OCI-LY7 (cell line): ENCODE results near the gene EFHD1. TPM values are rescaled to one million over a fixed set of nuclear protein-coding genes. Genes with fewer than 3 reads are reported as not detected.

Source experiments
- BruUV-seq: library from RNA; stranded (reverse); fragments of 400-500 nt; replicated peaks from 2 replicates; lab custom pipeline; 2021; lab: Mats Ljungman, UMichigan
- CTCF ChIA-PET: fragments of 300-600 bp; sonication (Branson Sonifier 250); formaldehyde crosslinking; loops from one replicate; lab custom pipeline; 2022; ENCODE audit warnings: antibody characterized with exemption; ENCODE audit not compliant: unreplicated experiment; lab: Charles Lee
- POLR2A ChIA-PET: fragments of 300-600 bp; sonication (Branson Sonifier 250); formaldehyde crosslinking; loops from one replicate; lab custom pipeline; 2022; ENCODE audit warnings: antibody characterized with exemption; lab: Charles Lee
- DNase-seq: peaks from one replicate; pipeline ENCODE4 v3.0.0-alpha.2; 2015; ENCODE audit warnings: low spot score
- H2AFZ ChIP-seq: fragments of 200-600 bp; sonication (generic), shearing (Covaris generic); 2 replicates; pipeline ENCODE4 v1.6.1; 2014; ENCODE audit warnings: mild to moderate bottlenecking, antibody characterized with exemption, low read length, moderate library complexity
- H3K27ac ChIP-seq: fragments of 200-600 bp; sonication (generic); 2 replicates; pipeline ENCODE4 v1.5.1; 2014; ENCODE audit warnings: mixed run types, low read depth, mild to moderate bottlenecking, moderate library complexity, low read length, inconsistent platforms; ENCODE audit not compliant: poor library complexity, severe bottlenecking
- H3K36me3 ChIP-seq: fragments of 200-600 bp; sonication (generic); 2 replicates; pipeline ENCODE4 v1.6.1; 2014; ENCODE audit warnings: mild to moderate bottlenecking, antibody characterized with exemption, low read length, moderate library complexity, mixed read lengths; ENCODE audit not compliant: insufficient read depth
- H3K4me1 ChIP-seq: fragments of 200-600 bp; sonication (generic); 2 replicates; pipeline ENCODE4 v1.5.1; 2014; ENCODE audit warnings: mild to moderate bottlenecking, low read length; ENCODE audit not compliant: insufficient read depth, poor library complexity, severe bottlenecking
- H3K4me2 ChIP-seq: fragments of 200-600 bp; sonication (generic); 2 replicates; pipeline ENCODE4 v1.6.1; 2014; ENCODE audit warnings: mild to moderate bottlenecking, low read length
- H3K4me3 ChIP-seq: fragments of 200-600 bp; sonication (generic); 2 replicates; pipeline ENCODE4 v1.5.1; 2014; ENCODE audit warnings: mild to moderate bottlenecking, low read depth, low read length; ENCODE audit not compliant: poor library complexity, severe bottlenecking
- H3K79me2 ChIP-seq: fragments of 200-600 bp; sonication (generic); 2 replicates; pipeline ENCODE4 v1.6.1; 2016; ENCODE audit warnings: low read depth, mild to moderate bottlenecking, low read length, moderate library complexity, mixed read lengths; ENCODE audit not compliant: insufficient read depth
- H3K9me2 ChIP-seq: fragments of 200-600 bp; sonication (generic); 2 replicates; pipeline ENCODE4 v1.6.1; 2016; ENCODE audit warnings: mild to moderate bottlenecking, low read length, mixed read lengths; ENCODE audit not compliant: insufficient read depth
- H3K9me3 ChIP-seq: fragments of 200-600 bp; sonication (generic); 2 replicates; pipeline ENCODE4 v1.6.1; 2014; ENCODE audit warnings: mild to moderate bottlenecking, mixed run types, low read length, mixed read lengths
- H4K20me1 ChIP-seq: fragments of 200-600 bp; sonication (generic); 2 replicates; pipeline ENCODE4 v1.6.1; 2014; ENCODE audit warnings: mild to moderate bottlenecking, antibody characterized with exemption, low read length, moderate library complexity, mixed read lengths; ENCODE audit not compliant: insufficient read depth
- EZH2phosphoT487 ChIP-seq: fragments of 200-600 bp; sonication (generic); IDR thresholded peaks from 2 replicates; pipeline ENCODE4 v1.6.1; 2018; ENCODE audit warnings: low read depth, borderline replicate concordance, mild to moderate bottlenecking, mixed run types, antibody characterized with exemption, low read length, moderate library complexity, mixed read lengths
- intact Hi-C: fragments of 100-400 bp; cut with micrococcal nuclease; formaldehyde crosslinking; loops from one replicate; pipeline ENCODE4 v1.10.0; 2022; ENCODE audit not compliant: unreplicated experiment
- total RNA-seq, 2 experiments: library from RNA; depleted of rRNA in 1 of 2; stranded (reverse); fragments of >200 nt in 1 of 2; shearing (Covaris generic) in 1 of 2; gene quantifications; 2 replicates each; pipeline ENCODE4 v1.2.3, GENCODE V29; 2014 to 2022
- TF ChIP-seq, protein P1 (sequence below): fragments of 200-600 bp; sonication (generic); conservative IDR thresholded peaks from 2 replicates; pipeline ENCODE4 v1.5.1; 2014; ENCODE audit warnings: mild to moderate bottlenecking, antibody characterized with exemption, low read length, moderate library complexity, mixed read lengths

The EFHD1 gene
- total RNA-seq, 2 experiments from 2014 or later: not detected

GRCh38 chr2:232588680-232589585 lies 44.5 kb upstream of the EFHD1 start:
- intact Hi-C loops: no loop called here
- H3K27ac ChIP-seq: no peak overlapping the region
- no peaks in the 10 kb centered on the region for H3K9me3 ChIP-seq
- ChIA-PET CTCF (no interaction called here), POLR2A (interaction anchor here (0.7 kb wide), 1 partner anchor 9 kb away, joined by 3 read pairs; no protein-coding TSS in a partner anchor)
- no TSS peak for BruUV-seq
- no peak overlapping the region for H2AFZ ChIP-seq
- no peak for TF ChIP-seq EZH2phosphoT487
- TF ChIP-seq, protein P1, sequence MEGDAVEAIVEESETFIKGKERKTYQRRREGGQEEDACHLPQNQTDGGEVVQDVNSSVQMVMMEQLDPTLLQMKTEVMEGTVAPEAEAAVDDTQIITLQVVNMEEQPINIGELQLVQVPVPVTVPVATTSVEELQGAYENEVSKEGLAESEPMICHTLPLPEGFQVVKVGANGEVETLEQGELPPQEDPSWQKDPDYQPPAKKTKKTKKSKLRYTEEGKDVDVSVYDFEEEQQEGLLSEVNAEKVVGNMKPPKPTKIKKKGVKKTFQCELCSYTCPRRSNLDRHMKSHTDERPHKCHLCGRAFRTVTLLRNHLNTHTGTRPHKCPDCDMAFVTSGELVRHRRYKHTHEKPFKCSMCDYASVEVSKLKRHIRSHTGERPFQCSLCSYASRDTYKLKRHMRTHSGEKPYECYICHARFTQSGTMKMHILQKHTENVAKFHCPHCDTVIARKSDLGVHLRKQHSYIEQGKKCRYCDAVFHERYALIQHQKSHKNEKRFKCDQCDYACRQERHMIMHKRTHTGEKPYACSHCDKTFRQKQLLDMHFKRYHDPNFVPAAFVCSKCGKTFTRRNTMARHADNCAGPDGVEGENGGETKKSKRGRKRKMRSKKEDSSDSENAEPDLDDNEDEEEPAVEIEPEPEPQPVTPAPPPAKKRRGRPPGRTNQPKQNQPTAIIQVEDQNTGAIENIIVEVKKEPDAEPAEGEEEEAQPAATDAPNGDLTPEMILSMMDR: no peak
- no peaks in the 10 kb centered on the region for H3K36me3 ChIP-seq
- H3K4me3 ChIP-seq: no peak overlapping the region
- H3K4me2 ChIP-seq: no peak overlapping the region
- no peaks in the 10 kb centered on the region for H3K9me2 ChIP-seq
- no peaks in the 10 kb centered on the region for H3K4me1 ChIP-seq
- H4K20me1 ChIP-seq: no peaks in the 10 kb centered on the region
- DNase-seq: no peak
- H3K79me2 ChIP-seq: no peaks in the 10 kb centered on the region

DNA sequence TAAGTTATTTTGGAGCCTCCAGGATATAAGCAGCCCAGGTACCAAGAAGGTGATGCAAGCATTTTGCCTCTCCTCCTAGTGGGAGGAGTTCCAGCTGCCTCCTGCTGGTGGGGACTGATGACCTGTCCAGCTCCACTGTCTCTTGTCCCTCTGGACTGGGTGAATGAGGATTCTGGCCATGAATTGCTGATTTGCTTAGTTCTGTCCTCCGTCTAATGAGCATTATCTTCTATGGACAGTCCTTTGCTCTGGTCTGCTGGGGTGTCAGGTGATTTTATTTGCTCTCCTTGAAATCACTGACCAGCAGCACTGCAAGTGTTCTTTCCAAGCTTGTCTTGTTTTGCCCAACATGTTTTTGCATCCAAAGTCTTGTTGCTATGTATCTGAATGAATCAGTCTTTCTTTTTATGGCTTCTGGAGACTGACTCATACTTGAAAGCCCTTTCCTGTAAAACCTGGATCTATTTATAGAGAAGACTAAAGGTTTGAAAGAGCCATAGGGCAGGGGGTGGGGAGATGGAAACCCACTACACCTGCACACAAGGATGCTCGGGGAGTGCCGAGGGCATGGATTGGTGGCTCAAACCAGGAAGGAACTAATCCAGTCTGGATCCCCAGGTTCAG lies 40.5 kb upstream of the EFHD1 start:
- H3K9me2 ChIP-seq: no peaks in the 10 kb centered on the region
- POLR2A ChIA-PET: interaction anchor here (0.6 kb wide), 1 partner anchor 650 kb away, joined by 3 read pairs; no protein-coding TSS in a partner anchor
- intact Hi-C loops: no loop called here
- H3K27ac ChIP-seq: no peak overlapping the region
- no peak overlapping the region for H3K4me2 ChIP-seq
- no peaks in the 10 kb centered on the region for H3K4me1 ChIP-seq
- no peak for DNase-seq
- H3K36me3 ChIP-seq: no peaks in the 10 kb centered on the region
- TF ChIP-seq, protein P1: no peak
- TF ChIP-seq EZH2phosphoT487: no peak
- no peaks in the 10 kb centered on the region for H3K79me2 ChIP-seq
- BruUV-seq: no TSS peak
- H3K9me3 ChIP-seq: no peaks in the 10 kb centered on the region
- no peaks in the 10 kb centered on the region for H4K20me1 ChIP-seq
- CTCF ChIA-PET: no interaction called here
- H2AFZ ChIP-seq: no peak overlapping the region
- H3K4me3 ChIP-seq: no peak overlapping the region
